RWPE1 (cell line): ENCODE measurements around the gene FAM107B.
"Not testable (repeated sequence)": the region's sequence is repeated elsewhere in the genome, so short reads cannot be mapped to it uniquely, and the experiment has no call there.

Source experiments
- CTCF ChIA-PET: fragments of 350-600 bp; sonication (Branson Sonifier 250); formaldehyde crosslinking; extraction: SDS; loops from one replicate; lab custom pipeline; 2021; lab: Yijun Ruan, JAX
- POLR2A ChIA-PET: fragments of 400-600 bp; formaldehyde crosslinking; extraction: SDS; loops from one replicate; lab custom pipeline; 2020; ENCODE audit warnings: antibody characterized with exemption; ENCODE audit not compliant: low non-redundant PET; lab: Yijun Ruan, JAX
- DNase-seq: peaks from one replicate; pipeline ENCODE4 v3.0.0; 2012; ENCODE audit warnings: low spot score
- H3K27ac ChIP-seq: fragments of 450-650 bp; 2 replicates; pipeline ENCODE4 v1.5.1; 2017
- CTCF ChIP-seq: fragments of 450-650 bp; conservative IDR thresholded peaks from 2 replicates; pipeline ENCODE4 v1.5.1; 2017; ENCODE audit warnings: low read depth, mild to moderate bottlenecking

Gene FAM107B

DNA sequence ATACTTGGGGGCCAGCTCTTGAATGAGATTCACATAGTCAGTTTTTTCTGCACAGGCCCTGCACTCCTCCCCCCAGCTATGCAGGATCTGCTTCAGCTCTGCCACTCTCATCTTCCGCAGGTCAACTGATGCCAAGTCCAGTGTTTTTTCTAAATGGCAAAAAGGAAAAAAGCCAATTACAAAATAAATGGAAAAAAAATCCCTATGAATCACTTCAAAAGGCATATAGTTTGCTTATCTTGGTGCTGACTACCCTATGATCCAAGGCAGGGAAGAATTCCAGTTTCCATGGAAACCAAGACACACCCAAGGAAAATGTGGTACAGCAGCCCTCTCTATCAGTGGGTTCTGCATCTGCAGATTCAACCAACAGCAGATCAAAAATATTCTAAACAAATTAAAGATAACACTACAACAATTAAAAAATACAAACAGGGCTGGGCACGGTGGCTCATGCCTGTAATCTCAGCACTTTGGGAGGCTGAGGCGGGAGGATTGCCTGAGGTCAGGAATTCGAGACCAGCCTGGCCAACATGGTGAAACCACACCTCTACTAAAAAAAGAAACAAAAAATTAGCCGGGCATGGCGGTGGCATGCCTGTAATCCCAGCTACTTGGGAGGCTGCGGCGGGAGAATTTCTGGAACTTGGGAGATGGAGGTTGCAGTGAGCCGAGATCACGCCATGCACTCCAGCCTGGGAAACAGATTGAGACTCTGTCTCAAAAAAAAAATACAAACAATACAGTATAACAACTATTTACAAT, 45.5 kb upstream of the FAM107B start:
- DNase-seq, result peak; percentile 80
- TF ChIP-seq CTCF, result no peak
- CTCF ChIA-PET, result interaction anchor here (0.6 kb wide), 1 partner anchor 12 kb away, joined by 3 read pairs; no protein-coding TSS in a partner anchor
- POLR2A ChIA-PET, result no interaction called here
- peak overlapping the region; percentile 28; the same call in 1 of the 2 replicates for H3K27ac ChIP-seq

DNA sequence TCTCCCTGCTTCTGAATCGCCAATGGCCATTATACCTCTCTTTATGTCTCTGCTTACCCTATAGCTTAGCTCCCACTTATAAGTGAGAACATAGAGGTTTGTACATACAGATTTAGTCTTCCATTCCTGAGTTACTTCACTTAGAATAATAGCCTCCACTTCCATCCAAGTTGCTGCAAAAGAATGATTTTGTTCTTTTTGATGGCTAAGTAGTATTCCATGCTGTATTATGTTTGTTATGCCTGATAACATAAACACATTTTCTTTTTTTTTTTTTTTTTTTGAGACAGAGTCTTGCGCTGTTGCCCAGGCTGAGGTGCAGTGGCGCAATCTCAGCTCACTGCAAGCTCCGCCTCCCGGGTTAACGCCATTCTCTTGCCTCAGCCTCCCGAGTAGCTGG, 42.0 kb upstream of the FAM107B start:
- CTCF ChIA-PET, result interaction anchor here (0.7 kb wide), 1 partner anchor 60 kb away, joined by 5 read pairs; no protein-coding TSS in a partner anchor
- POLR2A ChIA-PET, H3K27ac ChIP-seq, DNase-seq: not testable (repeated sequence)

GRCh38 chr10:14815681-14816080, 41.0 kb upstream of the FAM107B start:
- POLR2A ChIA-PET, result no interaction called here
- no peak for DNase-seq
- CTCF ChIA-PET, result no interaction called here
- H3K27ac ChIP-seq, result no peak overlapping the region
- no peak for TF ChIP-seq CTCF

GRCh38 chr10:14812271-14812670, 37.6 kb upstream of the FAM107B start:
- no peak for TF ChIP-seq CTCF
- H3K27ac ChIP-seq, result no peak overlapping the region
- POLR2A ChIA-PET, result no interaction called here
- CTCF ChIA-PET, result no interaction called here
- DNase-seq, result no peak

GRCh38 chr10:14810969-14811953, 36.6 kb upstream of the FAM107B start:
- CTCF ChIA-PET, result no interaction called here
- POLR2A ChIA-PET, result no interaction called here
- TF ChIP-seq CTCF, result no peak
- no peak for DNase-seq
- H3K27ac ChIP-seq, result no peak overlapping the region

DNA sequence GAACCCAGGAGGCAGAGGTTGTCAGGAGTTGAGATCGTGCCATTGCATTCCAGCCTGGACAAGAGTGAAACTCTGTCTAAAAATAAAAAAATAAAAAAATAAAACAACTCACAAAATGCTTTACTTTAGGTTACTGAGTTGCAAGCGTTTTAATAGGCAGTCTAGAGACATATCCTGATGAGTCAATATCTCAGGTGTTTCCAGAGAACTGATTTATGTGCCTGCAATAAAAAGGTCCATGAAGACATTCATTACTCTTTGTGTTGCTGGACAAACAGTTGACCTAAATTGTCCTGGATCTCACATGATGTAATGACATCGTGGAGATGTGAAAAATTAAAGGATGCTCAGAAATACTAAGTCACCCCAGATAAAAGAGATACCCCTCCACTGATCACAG, 31.6 kb upstream of the FAM107B start:
- CTCF ChIA-PET, result interaction anchor here (0.6 kb wide), 1 partner anchor 1102 kb away, joined by 3 read pairs; no protein-coding TSS in a partner anchor
- H3K27ac ChIP-seq, result no peak overlapping the region
- TF ChIP-seq CTCF, result no peak
- POLR2A ChIA-PET, result no interaction called here
- DNase-seq, result no peak
